K562 (cell line): ENCODE measurements around the gene CYP2D6. TPM values are rescaled to one million over a fixed set of nuclear protein-coding genes. Genes with fewer than 3 reads are reported as not detected.

Experiments used
- ATAC-seq: fragments of 200-7000 bp; cut with Tn5 transposase; 3 replicates; pipeline ENCODE4 v1.9.1; 2020; ENCODE audit warnings: moderate library complexity
- BruUV-seq: library from RNA; stranded (reverse); fragments of 400-500 nt; replicated peaks from 2 replicates; lab custom pipeline; 2021; lab: Mats Ljungman, UMichigan
- CTCF ChIA-PET: fragments of 300-600 bp; formaldehyde crosslinking; extraction: SDS; loops from one replicate; lab custom pipeline; 2021; ENCODE audit warnings: low intra/inter-chr PET ratio; lab: Yijun Ruan, JAX
- POLR2A ChIA-PET: fragments of 300-600, 350-650 bp; sonication (Branson Sonifier 250); formaldehyde crosslinking; extraction: SDS; loops from one replicate; lab custom pipeline; 2021; ENCODE audit warnings: antibody characterized with exemption, inconsistent platforms; lab: Yijun Ruan, JAX
- DNase-seq, 4 experiments: peaks; one replicate each; pipeline versions ENCODE4 v3.0.0 to v3.0.0-alpha.2; 2011 to 2018; ENCODE audit warnings: low spot score in 3 of 4, mixed read lengths in 3 of 4; ENCODE audit errors: extremely low read depth in 1 of 4
- FAIRE-seq: peaks from 2 replicates; lab custom pipeline; 2011; peaks lifted over from hg19 to GRCh38; lab: Jason Lieb, UNC
- H2AFZ ChIP-seq: 2 replicates; pipeline ENCODE4 v1.6.0; 2011; ENCODE audit warnings: low read depth, low read length, control low read depth, inconsistent platforms
- H3K27ac ChIP-seq: fragments of 200-600 bp; 3 replicates; pipeline ENCODE4 v1.8.0; 2011; ENCODE audit warnings: low read depth, mild to moderate bottlenecking, control low read depth, inconsistent platforms, low read length, moderate library complexity, mixed read lengths; ENCODE audit errors: extremely low read depth
- H3K27me3 ChIP-seq, 2 experiments: fragments of 300-600 bp in 1 of 2; 2 replicates in 1 of 2; 3 replicates in 1 of 2; pipeline versions ENCODE4 v1.6.0 to v1.8.0; 2011; ENCODE audit warnings: inconsistent platforms in 2 of 2, low read length in 2 of 2, mild to moderate bottlenecking in 1 of 2, mixed read lengths in 1 of 2, moderate library complexity in 1 of 2; ENCODE audit not compliant: control insufficient read depth in 2 of 2, insufficient read depth in 2 of 2
- H3K36me3 ChIP-seq: fragments of 300-600 bp; 3 replicates; pipeline ENCODE4 v1.8.0; 2011; ENCODE audit warnings: mild to moderate bottlenecking, low read length, inconsistent platforms; ENCODE audit not compliant: control insufficient read depth, insufficient read depth
- H3K4me1 ChIP-seq, 2 experiments: fragments of 200-600 bp in 1 of 2; replicated peaks in 1 of 2; 2 replicates in 1 of 2; 3 replicates in 1 of 2; pipeline versions ENCODE4 v1.5.1 to v1.8.0; 2011; ENCODE audit warnings: inconsistent platforms in 2 of 2, low read length in 2 of 2, mild to moderate bottlenecking in 1 of 2, mixed read lengths in 1 of 2, moderate library complexity in 1 of 2; ENCODE audit not compliant: control insufficient read depth in 2 of 2, insufficient read depth in 2 of 2
- H3K4me2 ChIP-seq: 2 replicates; pipeline ENCODE4 v1.6.1; 2011; ENCODE audit warnings: low read length, control low read depth, inconsistent platforms, mixed read lengths; ENCODE audit not compliant: insufficient read depth
- H3K4me3 ChIP-seq: fragments of 200-600 bp; sonication (generic), shearing (Covaris generic); 2 replicates; pipeline ENCODE4 v1.5.1; 2016; ENCODE audit warnings: control low read depth, inconsistent platforms
- H3K79me2 ChIP-seq: fragments of 200-600 bp; 3 replicates; pipeline ENCODE4 v1.8.0; 2011; ENCODE audit warnings: low read length, inconsistent platforms; ENCODE audit not compliant: control insufficient read depth, insufficient read depth
- H3K9ac ChIP-seq, 2 experiments: 2 replicates each; pipeline versions ENCODE4 v1.6.0 to v1.6.1; 2011; ENCODE audit warnings: low read depth in 2 of 2, low read length in 2 of 2, control low read depth in 1 of 2, inconsistent platforms in 1 of 2, mild to moderate bottlenecking in 1 of 2, mixed read lengths in 1 of 2; ENCODE audit not compliant: insufficient read depth in 1 of 2
- H3K9me1 ChIP-seq: one replicate; pipeline ENCODE4 v1.6.0; 2011; ENCODE audit warnings: inconsistent platforms, mild to moderate bottlenecking, low read length, moderate library complexity; ENCODE audit not compliant: control insufficient read depth, insufficient read depth
- H3K9me3 ChIP-seq: replicated peaks from 2 replicates; pipeline ENCODE4 v1.5.1; 2011; ENCODE audit warnings: low read depth, low read length, inconsistent platforms; ENCODE audit not compliant: control insufficient read depth, insufficient read depth
- H4K20me1 ChIP-seq: replicated peaks from 2 replicates; pipeline ENCODE4 v1.6.1; 2011; ENCODE audit warnings: low read length, inconsistent platforms, mixed read lengths; ENCODE audit not compliant: control insufficient read depth, insufficient read depth
- CHD1 ChIP-seq: fragments of 200-600 bp; sonication (generic); IDR thresholded peaks from one replicate; pipeline ENCODE4 v1.6.1; 2012; ENCODE audit warnings: mild to moderate bottlenecking, moderate library complexity, low read length, inconsistent platforms
- LCOR ChIP-seq: sonication (generic); formaldehyde crosslinking; IDR thresholded peaks from 2 replicates; pipeline ENCODE4 v1.8.0; 2022; ENCODE audit warnings: mild to moderate bottlenecking, missing genetic modification reagents
- WGBS: fragments of 100-300 bp; shearing (Covaris generic); methylation state at CpG from one replicate; pipeline ENCODE4 v1.1.6; 2016; ENCODE audit warnings: low coverage, mixed read lengths; ENCODE audit not compliant: insufficient coverage; ENCODE audit errors: missing lambda C conversion rate; 5-methylcytosine and 5-hydroxymethylcytosine counted together
- in situ Hi-C: fragments of 300-500 bp; cut with MboI; formaldehyde crosslinking; loops from 4 replicates; pipeline ENCODE4 v1.15.0; 2018; ENCODE audit warnings: inconsistent platforms, mixed read lengths
- intact Hi-C: fragments of 100-400 bp; cut with micrococcal nuclease; formaldehyde crosslinking; loops from 2 replicates; pipeline ENCODE4 v1.14.2; 2022
- polyA plus RNA-seq, 8 experiments: library from polyadenylated mRNA; depleted of rRNA in 4 of 8; stranded (reverse) in 5 of 8; unstranded in 3 of 8; fragments of >200 nt; fragmentation: Nextera tagmentation in 2 of 8; fragmentation: Illumina TruSeq in 1 of 8; extraction: Ambion mirVana in 2 of 8; extraction: Trizol in 1 of 8; gene quantifications; 2 replicates each; pipeline versions ENCODE4 v1.2.1 to v1.2.3, GENCODE V29; 2011 to 2014; ENCODE audit warnings: inconsistent platforms in 1 of 8, missing spikeins in 1 of 8
- total RNA-seq, 7 experiments: library from RNA; depleted of rRNA in 6 of 7; stranded (reverse); fragments of >200 nt in 6 of 7; fragmentation: Illumina TruSeq in 2 of 7; extraction: Trizol in 2 of 7; gene quantifications; 2 replicates each; pipeline versions ENCODE4 v1.2.1 to v1.2.3, GENCODE V29; 2011 to 2021; ENCODE audit warnings: low replicate concordance in 1 of 7
- TF ChIP-seq, protein P1 (sequence below): fragments of 200-800 bp; sonication (Bioruptor generic); IDR thresholded peaks from 2 replicates; pipeline ENCODE4 v1.6.1; 2017; ENCODE audit warnings: missing genetic modification characterization, missing compliant biosample characterization
- TF ChIP-seq, protein P2 (sequence below): fragments of 450-650 bp; IDR thresholded peaks from 2 replicates; pipeline ENCODE4 v1.6.1; 2018; ENCODE audit not compliant: partially characterized antibody

CYP2D6 gene
- total and polyA plus RNA-seq, 9 of the 15 experiments (the other 6 are each of a cell fraction or from before 2014, with no cell fraction given): 0.04 to 0.20 (median 0.09) TPM; not detected in 5

- H3K9me1 ChIP-seq: no peaks in the 10 kb centered on the region
- H3K4me2 ChIP-seq: peak overlapping the region; percentile 93
- ChIA-PET POLR2A (interaction anchor here (2.0 to 3.8 kb wide), 2 partner anchors 9 to 11 kb away, joined by 5 to 43 read pairs; partner anchors contain the start of gene NDUFA6), CTCF (no interaction called here)
- H3K27me3 ChIP-seq: no peaks in the 10 kb centered on the region
- intact Hi-C loops: loop anchor here (10.0 kb wide), 1 partner anchor 114 kb away; the partner anchor contains the start of gene SEPTIN3
- in situ Hi-C loops: no loop called here
- DNase-seq (no peak), FAIRE-seq (peak; percentile 11), ATAC-seq (peak; percentile 21)
- TSS peak; percentile 86 for BruUV-seq
- TF ChIP-seq, protein P1, sequence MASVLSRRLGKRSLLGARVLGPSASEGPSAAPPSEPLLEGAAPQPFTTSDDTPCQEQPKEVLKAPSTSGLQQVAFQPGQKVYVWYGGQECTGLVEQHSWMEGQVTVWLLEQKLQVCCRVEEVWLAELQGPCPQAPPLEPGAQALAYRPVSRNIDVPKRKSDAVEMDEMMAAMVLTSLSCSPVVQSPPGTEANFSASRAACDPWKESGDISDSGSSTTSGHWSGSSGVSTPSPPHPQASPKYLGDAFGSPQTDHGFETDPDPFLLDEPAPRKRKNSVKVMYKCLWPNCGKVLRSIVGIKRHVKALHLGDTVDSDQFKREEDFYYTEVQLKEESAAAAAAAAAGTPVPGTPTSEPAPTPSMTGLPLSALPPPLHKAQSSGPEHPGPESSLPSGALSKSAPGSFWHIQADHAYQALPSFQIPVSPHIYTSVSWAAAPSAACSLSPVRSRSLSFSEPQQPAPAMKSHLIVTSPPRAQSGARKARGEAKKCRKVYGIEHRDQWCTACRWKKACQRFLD (CRISPR knock-in tag): 0 out of 2 replicates have a peak, but pooled peaks have one; percentile 2
- TF ChIP-seq LCOR (CRISPR knock-in tag) (no peak), CHD1 (peak; percentile 13)
- TF ChIP-seq, protein P2, sequence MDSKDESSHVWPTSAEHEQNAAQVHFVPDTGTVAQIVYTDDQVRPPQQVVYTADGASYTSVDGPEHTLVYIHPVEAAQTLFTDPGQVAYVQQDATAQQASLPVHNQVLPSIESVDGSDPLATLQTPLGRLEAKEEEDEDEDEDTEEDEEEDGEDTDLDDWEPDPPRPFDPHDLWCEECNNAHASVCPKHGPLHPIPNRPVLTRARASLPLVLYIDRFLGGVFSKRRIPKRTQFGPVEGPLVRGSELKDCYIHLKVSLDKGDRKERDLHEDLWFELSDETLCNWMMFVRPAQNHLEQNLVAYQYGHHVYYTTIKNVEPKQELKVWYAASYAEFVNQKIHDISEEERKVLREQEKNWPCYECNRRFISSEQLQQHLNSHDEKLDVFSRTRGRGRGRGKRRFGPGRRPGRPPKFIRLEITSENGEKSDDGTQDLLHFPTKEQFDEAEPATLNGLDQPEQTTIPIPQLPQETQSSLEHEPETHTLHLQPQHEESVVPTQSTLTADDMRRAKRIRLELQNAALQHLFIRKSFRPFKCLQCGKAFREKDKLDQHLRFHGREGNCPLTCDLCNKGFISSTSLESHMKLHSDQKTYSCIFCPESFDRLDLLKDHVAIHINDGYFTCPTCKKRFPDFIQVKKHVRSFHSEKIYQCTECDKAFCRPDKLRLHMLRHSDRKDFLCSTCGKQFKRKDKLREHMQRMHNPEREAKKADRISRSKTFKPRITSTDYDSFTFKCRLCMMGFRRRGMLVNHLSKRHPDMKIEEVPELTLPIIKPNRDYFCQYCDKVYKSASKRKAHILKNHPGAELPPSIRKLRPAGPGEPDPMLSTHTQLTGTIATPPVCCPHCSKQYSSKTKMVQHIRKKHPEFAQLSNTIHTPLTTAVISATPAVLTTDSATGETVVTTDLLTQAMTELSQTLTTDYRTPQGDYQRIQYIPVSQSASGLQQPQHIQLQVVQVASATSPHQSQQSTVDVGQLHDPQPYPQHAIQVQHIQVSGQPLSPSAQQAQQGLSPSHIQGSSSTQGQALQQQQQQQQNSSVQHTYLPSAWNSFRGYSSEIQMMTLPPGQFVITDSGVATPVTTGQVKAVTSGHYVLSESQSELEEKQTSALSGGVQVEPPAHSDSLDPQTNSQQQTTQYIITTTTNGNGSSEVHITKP: peak; percentile 12
- peak overlapping the region; percentile 96 for H2AFZ ChIP-seq
- H3K4me3 ChIP-seq: peak overlapping the region; percentile 59
- no peaks in the 10 kb centered on the region for H3K9me3 ChIP-seq
- H3K79me2 ChIP-seq: peaks cover 15% of the 10 kb centered on the region
- WGBS: 59% methylated on average over 14 of the region's 24 CpGs
- peak overlapping the region; percentile 91 to 96 for H3K9ac ChIP-seq
- H3K27ac ChIP-seq: peak overlapping the region; percentile 95
- peaks cover 19% of the 10 kb centered on the region; the same call in 2 of the 3 replicates for H3K36me3 ChIP-seq
- no peaks in the 10 kb centered on the region for H4K20me1 ChIP-seq
- peaks cover 11 to 27% of the 10 kb centered on the region in 2 experiments for H3K4me1 ChIP-seq
Observed at GRCh38 chr22:42078469-42079318, 51.9 kb downstream of the CYP2D6 start.
